Measurements from ENCODE around the gene ERMP1. TPM values are rescaled to one million over a fixed set of nuclear protein-coding genes. Genes with fewer than 3 reads are reported as not detected.

ERMP1 gene
- total RNA-seq, 6 experiments from 2014 or later: 5.1 to 7.5 (median 6.8) TPM

- Mint-ChIP-seq H3K4me1 (ENCODE audit: low read depth) (no peaks in the 10 kb centered on the region), H3K9me3 (no peaks in the 10 kb centered on the region), H3K27me3 (ENCODE audit: insufficient read depth) (no peaks in the 10 kb centered on the region; the same call in none of the 2 replicates), H3K27ac (no peak overlapping the region), H3K4me3 (no peak overlapping the region), H3K36me3 (ENCODE audit: low read depth) (no peaks in the 10 kb centered on the region)
- TF ChIP-seq, protein P1, sequence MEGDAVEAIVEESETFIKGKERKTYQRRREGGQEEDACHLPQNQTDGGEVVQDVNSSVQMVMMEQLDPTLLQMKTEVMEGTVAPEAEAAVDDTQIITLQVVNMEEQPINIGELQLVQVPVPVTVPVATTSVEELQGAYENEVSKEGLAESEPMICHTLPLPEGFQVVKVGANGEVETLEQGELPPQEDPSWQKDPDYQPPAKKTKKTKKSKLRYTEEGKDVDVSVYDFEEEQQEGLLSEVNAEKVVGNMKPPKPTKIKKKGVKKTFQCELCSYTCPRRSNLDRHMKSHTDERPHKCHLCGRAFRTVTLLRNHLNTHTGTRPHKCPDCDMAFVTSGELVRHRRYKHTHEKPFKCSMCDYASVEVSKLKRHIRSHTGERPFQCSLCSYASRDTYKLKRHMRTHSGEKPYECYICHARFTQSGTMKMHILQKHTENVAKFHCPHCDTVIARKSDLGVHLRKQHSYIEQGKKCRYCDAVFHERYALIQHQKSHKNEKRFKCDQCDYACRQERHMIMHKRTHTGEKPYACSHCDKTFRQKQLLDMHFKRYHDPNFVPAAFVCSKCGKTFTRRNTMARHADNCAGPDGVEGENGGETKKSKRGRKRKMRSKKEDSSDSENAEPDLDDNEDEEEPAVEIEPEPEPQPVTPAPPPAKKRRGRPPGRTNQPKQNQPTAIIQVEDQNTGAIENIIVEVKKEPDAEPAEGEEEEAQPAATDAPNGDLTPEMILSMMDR (IDR thresholded peaks at IDR 0.05): no peak
- DNase-seq: no peak
Observed at GRCh38 chr9:5866272-5866671, 33.4 kb upstream of the ERMP1 start.

GRCh38 chr9:5864446-5864845, 31.5 kb upstream of the ERMP1 start:
- Mint-ChIP-seq H3K36me3 (ENCODE audit: low read depth) (no peaks in the 10 kb centered on the region), H3K4me3 (no peak overlapping the region), H3K9me3 (no peaks in the 10 kb centered on the region), H3K27me3 (ENCODE audit: insufficient read depth) (peaks cover 2% of the 10 kb centered on the region), H3K4me1 (ENCODE audit: low read depth) (no peaks in the 10 kb centered on the region), H3K27ac (no peak overlapping the region)
- TF ChIP-seq, protein P1 (IDR thresholded peaks at IDR 0.05): no peak
- DNase-seq: no peak

- Mint-ChIP-seq H3K9me3 (no peaks in the 10 kb centered on the region), H3K4me1 (ENCODE audit: low read depth) (no peaks in the 10 kb centered on the region), H3K4me3 (no peak overlapping the region), H3K36me3 (ENCODE audit: low read depth) (no peaks in the 10 kb centered on the region), H3K27me3 (ENCODE audit: insufficient read depth) (peaks cover 4% of the 10 kb centered on the region), H3K27ac (no peak overlapping the region)
- no peak for DNase-seq
- TF ChIP-seq, protein P1 (IDR thresholded peaks at IDR 0.05): no peak
Observed at GRCh38 chr9:5863092-5863746, 30.3 kb upstream of the ERMP1 start.

- H3K9me3 Mint-ChIP-seq: no peaks in the 10 kb centered on the region
- TF ChIP-seq, protein P1 (IDR thresholded peaks at IDR 0.05): no peak
- no peaks in the 10 kb centered on the region for H3K36me3 Mint-ChIP-seq (ENCODE audit: low read depth)
- no peak overlapping the region for H3K4me3 Mint-ChIP-seq
- H3K27me3 Mint-ChIP-seq (ENCODE audit: insufficient read depth): peaks cover 8% of the 10 kb centered on the region
- H3K4me1 Mint-ChIP-seq (ENCODE audit: low read depth): no peaks in the 10 kb centered on the region
- H3K27ac Mint-ChIP-seq: no peak overlapping the region
- DNase-seq: no peak
Observed at GRCh38 chr9:5858833-5859232, 25.9 kb upstream of the ERMP1 start.

DNA sequence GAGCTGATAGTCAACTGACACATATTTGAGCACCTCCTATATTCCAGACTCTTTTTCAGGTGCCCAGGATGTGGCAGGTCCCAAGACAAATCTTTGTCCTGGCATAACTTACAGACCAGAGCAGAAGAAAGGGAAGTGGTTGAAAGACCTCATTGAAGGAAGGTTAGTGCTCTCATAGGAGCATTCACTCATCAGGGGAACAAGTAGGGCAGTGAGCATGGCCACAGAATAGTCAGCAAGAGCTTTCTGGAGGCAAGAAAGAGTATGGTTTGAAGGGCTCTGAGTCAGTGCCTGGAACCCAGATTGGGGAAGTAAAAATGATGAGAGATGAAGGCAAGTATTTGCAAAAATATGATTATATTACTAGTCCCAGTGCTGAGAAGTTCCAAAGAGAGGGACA, 25.0 kb upstream of the ERMP1 start:
- H3K27ac Mint-ChIP-seq: no peak overlapping the region
- H3K4me1 Mint-ChIP-seq (ENCODE audit: low read depth): no peaks in the 10 kb centered on the region
- peaks cover 14% of the 10 kb centered on the region for H3K27me3 Mint-ChIP-seq (ENCODE audit: insufficient read depth)
- DNase-seq: no peak
- no peaks in the 10 kb centered on the region for H3K36me3 Mint-ChIP-seq (ENCODE audit: low read depth)
- H3K9me3 Mint-ChIP-seq: no peaks in the 10 kb centered on the region
- no peak overlapping the region for H3K4me3 Mint-ChIP-seq
- TF ChIP-seq, protein P1 (IDR thresholded peaks at IDR 0.05): no peak

All from HFFc6 (cell line).